ENCODE results near the gene PCDHA10. TPM values are rescaled to one million over a fixed set of nuclear protein-coding genes. Genes with fewer than 3 reads are reported as not detected.
"Not testable (repeated sequence)": the region's sequence is repeated elsewhere in the genome, so short reads cannot be mapped to it uniquely, and the experiment has no call there.

PCDHA10 gene
- total RNA-seq = not detected

GRCh38 chr5:140855772-140856674, at the start of gene PCDHA10:
Gene PCDHA10, plus strand, starts transcription at chr5:140855897. Its CDS starts 152 bp downstream, at chr5:140856049.
- CTCF ChIA-PET = no interaction called here
- Mint-ChIP-seq H3K27me3 (no peaks in the 10 kb centered on the region), H3K4me1 (no peaks in the 10 kb centered on the region), H3K4me3 (no peak within 1 kb of the TSS), H3K36me3 (ENCODE audit: low read depth) (peaks cover 3% of the 10 kb centered on the region), H3K27ac (no peak within 1 kb of the TSS), H3K9me3 (peaks cover 20% of the 10 kb centered on the region)
- DNase-seq = no peak
- POLR2A ChIA-PET = no interaction called here

GRCh38 chr5:140806834-140807775, 48.6 kb upstream of the PCDHA10 start, which contains the start of gene PCDHA4:
Gene PCDHA4, plus strand, starts transcription at chr5:140807068.
- Mint-ChIP-seq H3K27me3 (no peaks in the 10 kb centered on the region), H3K4me3 (no peak within 1 kb of the TSS), H3K36me3 (ENCODE audit: low read depth) (peaks cover 7% of the 10 kb centered on the region), H3K4me1 (no peaks in the 10 kb centered on the region), H3K9me3 (peaks cover 26% of the 10 kb centered on the region), H3K27ac (no peak within 1 kb of the TSS)
- DNase-seq = no peak
- POLR2A ChIA-PET = no interaction called here
- CTCF ChIA-PET = no interaction called here

- POLR2A ChIA-PET; H3K4me3 Mint-ChIP-seq; H3K4me1 Mint-ChIP-seq; CTCF ChIA-PET; DNase-seq; H3K36me3 Mint-ChIP-seq (ENCODE audit: low read depth); H3K27me3 Mint-ChIP-seq; H3K27ac Mint-ChIP-seq: not testable (repeated sequence)
- H3K9me3 Mint-ChIP-seq = peaks cover 23% of the 10 kb centered on the region
Measured at GRCh38 chr5:140808241-140808888, 47.3 kb upstream of the PCDHA10 start.

- Mint-ChIP-seq H3K4me1 (no peaks in the 10 kb centered on the region), H3K27ac (no peak overlapping the region), H3K27me3 (no peaks in the 10 kb centered on the region), H3K9me3 (peaks cover 20% of the 10 kb centered on the region), H3K36me3 (ENCODE audit: low read depth) (peaks cover 2% of the 10 kb centered on the region), H3K4me3 (no peak overlapping the region)
- ChIA-PET POLR2A (no interaction called here), CTCF (no interaction called here)
- no peak for DNase-seq
Measured at GRCh38 chr5:140808889-140809291, 46.8 kb upstream of the PCDHA10 start.

GRCh38 chr5:140821375-140822280, 34.1 kb upstream of the PCDHA10 start, which contains the start of gene PCDHA5:
Gene PCDHA5, plus strand, starts transcription at chr5:140821613.
- Mint-ChIP-seq H3K27me3 (no peaks in the 10 kb centered on the region), H3K4me3 (no peak within 1 kb of the TSS), H3K36me3 (ENCODE audit: low read depth) (no peaks in the 10 kb centered on the region), H3K9me3 (peaks cover 8% of the 10 kb centered on the region), H3K4me1 (no peaks in the 10 kb centered on the region), H3K27ac (no peak within 1 kb of the TSS)
- no peak for DNase-seq
- CTCF ChIA-PET = interaction anchor here (1.3 to 1.5 kb wide), 2 partner anchors 9 to 16 kb away, joined by 3 to 4 read pairs; no protein-coding TSS in a partner anchor
- POLR2A ChIA-PET = no interaction called here

GRCh38 chr5:140822281-140822629, 33.4 kb upstream of the PCDHA10 start:
- Mint-ChIP-seq H3K4me1 (no peaks in the 10 kb centered on the region), H3K36me3 (ENCODE audit: low read depth) (no peaks in the 10 kb centered on the region), H3K9me3 (peaks cover 11% of the 10 kb centered on the region), H3K27me3 (no peaks in the 10 kb centered on the region), H3K4me3 (no peak overlapping the region), H3K27ac (no peak overlapping the region)
- ChIA-PET CTCF (interaction anchor here (1.3 to 1.5 kb wide), 2 partner anchors 10 to 17 kb away, joined by 3 to 4 read pairs; no protein-coding TSS in a partner anchor), POLR2A (no interaction called here)
- DNase-seq = no peak

- H3K27ac Mint-ChIP-seq; H3K36me3 Mint-ChIP-seq (ENCODE audit: low read depth); H3K27me3 Mint-ChIP-seq; DNase-seq; CTCF ChIA-PET; H3K4me1 Mint-ChIP-seq; H3K4me3 Mint-ChIP-seq; POLR2A ChIA-PET: not testable (repeated sequence)
- peaks cover 14% of the 10 kb centered on the region for H3K9me3 Mint-ChIP-seq
Measured at GRCh38 chr5:140822969-140823368, 32.7 kb upstream of the PCDHA10 start.

GRCh38 chr5:140823475-140823874, 32.2 kb upstream of the PCDHA10 start:
- ChIA-PET POLR2A (no interaction called here), CTCF (no interaction called here)
- no peaks in the 10 kb centered on the region for H3K4me1 Mint-ChIP-seq
- H3K27me3 Mint-ChIP-seq = no peaks in the 10 kb centered on the region
- H3K27ac Mint-ChIP-seq = no peak overlapping the region
- DNase-seq = no peak
- H3K9me3 Mint-ChIP-seq = peaks cover 16% of the 10 kb centered on the region
- H3K4me3 Mint-ChIP-seq = no peak overlapping the region
- H3K36me3 Mint-ChIP-seq (ENCODE audit: low read depth) = peaks cover 5% of the 10 kb centered on the region

- H3K9me3 Mint-ChIP-seq = peaks cover 17% of the 10 kb centered on the region
- no peak within 1 kb of the TSS for H3K27ac Mint-ChIP-seq
- H3K4me3 Mint-ChIP-seq = no peak within 1 kb of the TSS
- no peak for DNase-seq
- ChIA-PET CTCF (no interaction called here), POLR2A (no interaction called here)
- peaks cover 4% of the 10 kb centered on the region for H3K27me3 Mint-ChIP-seq
- peaks cover 8% of the 10 kb centered on the region for H3K36me3 Mint-ChIP-seq (ENCODE audit: low read depth)
- no peaks in the 10 kb centered on the region for H3K4me1 Mint-ChIP-seq
Measured at GRCh38 chr5:140827704-140828361, 27.9 kb upstream of the PCDHA10 start, which contains the start of gene PCDHA6. Gene PCDHA6, plus strand, starts transcription at chr5:140827960. Its CDS starts 132 bp downstream, at chr5:140828092.

GRCh38 chr5:140828362-140828737, 27.3 kb upstream of the PCDHA10 start:
- Mint-ChIP-seq H3K4me1 (no peaks in the 10 kb centered on the region), H3K4me3 (no peak overlapping the region), H3K36me3 (ENCODE audit: low read depth) (peaks cover 8% of the 10 kb centered on the region), H3K9me3 (peaks cover 20% of the 10 kb centered on the region), H3K27ac (no peak overlapping the region), H3K27me3 (peaks cover 5% of the 10 kb centered on the region)
- no peak for DNase-seq
- ChIA-PET CTCF (no interaction called here), POLR2A (no interaction called here)

GRCh38 chr5:140829511-140830501, 25.9 kb upstream of the PCDHA10 start:
- H3K27ac Mint-ChIP-seq, CTCF ChIA-PET, H3K4me3 Mint-ChIP-seq, H3K4me1 Mint-ChIP-seq, POLR2A ChIA-PET, DNase-seq, H3K27me3 Mint-ChIP-seq: not testable (repeated sequence)
- Mint-ChIP-seq H3K9me3 (peaks cover 26% of the 10 kb centered on the region), H3K36me3 (ENCODE audit: low read depth) (peaks cover 13% of the 10 kb centered on the region)

Measured in activated CD4-positive, alpha-beta memory T cell treated with anti-CD3 and anti-CD28 coated beads, Interleukin-2, amount 10 ng/mL, durations not matched to agents 7 days and 5 days (primary cell).